ENCODE measurements around the gene USP12.

DNA sequence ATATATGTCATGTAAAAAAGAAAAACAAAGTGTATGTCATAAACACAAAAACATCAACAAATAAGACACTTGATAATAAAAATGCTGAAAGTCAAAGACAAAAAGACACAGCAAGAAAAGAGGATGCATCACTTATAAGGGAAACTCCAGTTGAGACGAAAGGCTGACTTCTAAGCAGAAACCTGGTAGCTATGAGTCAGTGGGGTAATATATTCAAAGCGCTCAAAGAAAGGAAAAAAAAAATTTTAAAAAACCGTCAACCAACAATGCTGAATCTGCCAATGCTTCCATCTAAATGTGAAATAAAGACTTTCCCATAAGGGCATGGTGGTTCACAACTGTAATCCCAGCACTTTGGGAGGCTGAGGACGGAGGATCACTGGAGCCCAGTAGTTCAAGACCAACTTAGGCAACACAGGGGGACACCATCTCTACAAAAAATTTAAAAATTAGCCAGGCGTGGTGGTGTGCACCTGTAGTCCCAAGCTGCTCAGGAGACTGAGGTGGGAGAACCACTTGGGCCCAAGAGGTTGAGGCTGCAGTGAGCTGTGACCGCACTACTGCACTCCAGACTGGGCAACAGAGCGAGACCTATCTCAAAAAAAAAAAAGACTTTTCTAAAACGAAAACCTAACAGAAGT, 24.0 kb downstream of the USP12 start:
- TF ChIP-seq, protein P1, sequence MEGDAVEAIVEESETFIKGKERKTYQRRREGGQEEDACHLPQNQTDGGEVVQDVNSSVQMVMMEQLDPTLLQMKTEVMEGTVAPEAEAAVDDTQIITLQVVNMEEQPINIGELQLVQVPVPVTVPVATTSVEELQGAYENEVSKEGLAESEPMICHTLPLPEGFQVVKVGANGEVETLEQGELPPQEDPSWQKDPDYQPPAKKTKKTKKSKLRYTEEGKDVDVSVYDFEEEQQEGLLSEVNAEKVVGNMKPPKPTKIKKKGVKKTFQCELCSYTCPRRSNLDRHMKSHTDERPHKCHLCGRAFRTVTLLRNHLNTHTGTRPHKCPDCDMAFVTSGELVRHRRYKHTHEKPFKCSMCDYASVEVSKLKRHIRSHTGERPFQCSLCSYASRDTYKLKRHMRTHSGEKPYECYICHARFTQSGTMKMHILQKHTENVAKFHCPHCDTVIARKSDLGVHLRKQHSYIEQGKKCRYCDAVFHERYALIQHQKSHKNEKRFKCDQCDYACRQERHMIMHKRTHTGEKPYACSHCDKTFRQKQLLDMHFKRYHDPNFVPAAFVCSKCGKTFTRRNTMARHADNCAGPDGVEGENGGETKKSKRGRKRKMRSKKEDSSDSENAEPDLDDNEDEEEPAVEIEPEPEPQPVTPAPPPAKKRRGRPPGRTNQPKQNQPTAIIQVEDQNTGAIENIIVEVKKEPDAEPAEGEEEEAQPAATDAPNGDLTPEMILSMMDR (conservative IDR thresholded peaks at IDR 0.05; ENCODE audit: low read length): no peak
- no peak for TF ChIP-seq EZH2phosphoT487 (IDR thresholded peaks at IDR 0.05; ENCODE audit: borderline replicate concordance, low read depth, low read length)
